HepG2 (cell line): ENCODE measurements around the gene ABHD17C. TPM values are rescaled to one million over a fixed set of nuclear protein-coding genes. Genes with fewer than 3 reads are reported as not detected.

ENCODE experiments used
- ADNP ChIP-seq: sonication (generic); formaldehyde crosslinking; IDR thresholded peaks from 2 replicates; pipeline ENCODE4 v1.4.0; 2020; ENCODE audit warnings: missing genetic modification reagents
- AGO2 ChIP-seq: fragments of 200-400 bp; formaldehyde crosslinking; optimal IDR thresholded peaks from 2 replicates; pipeline ENCODE3; 2017; ENCODE audit warnings: mild to moderate bottlenecking, low read depth, low read length, moderate library complexity
- ARID5B ChIP-seq: IDR thresholded peaks from 2 replicates; pipeline ENCODE4 v1.4.0; 2020; ENCODE audit warnings: mild to moderate bottlenecking, missing genetic modification reagents
- EP300 ChIP-seq, 3 experiments: sonication (generic) in 1 of 3; formaldehyde crosslinking in 1 of 3; IDR thresholded peaks; 2 replicates each; pipeline versions ENCODE4 v1.5.1 to v1.6.1; 2011 to 2020; ENCODE audit warnings: low read depth in 2 of 3, low read length in 2 of 3, borderline replicate concordance in 1 of 3, improper control_type of control experiment in 1 of 3, mild to moderate bottlenecking in 1 of 3, missing genetic modification reagents in 1 of 3, moderate library complexity in 1 of 3
- MAFK ChIP-seq, 2 experiments: IDR thresholded peaks in 1 of 2; conservative IDR thresholded peaks in 1 of 2; 2 replicates each; pipeline ENCODE4 v1.6.1; 2011; ENCODE audit warnings: improper control_type of control experiment in 2 of 2, low read length in 2 of 2
- MIXL1 ChIP-seq: IDR thresholded peaks from 2 replicates; pipeline ENCODE4 v1.6.1; 2016
- MTA1 ChIP-seq: sonication (generic); formaldehyde crosslinking; IDR thresholded peaks from 2 replicates; pipeline ENCODE4 v1.4.0; 2020; ENCODE audit warnings: missing genetic modification reagents, mild to moderate bottlenecking, borderline replicate concordance
- SATB2 ChIP-seq: sonication (generic); formaldehyde crosslinking; IDR thresholded peaks from 2 replicates; pipeline ENCODE4 v1.5.0; 2020; ENCODE audit warnings: missing genetic modification reagents
- TOE1 ChIP-seq: sonication (generic); formaldehyde crosslinking; IDR thresholded peaks from 2 replicates; pipeline ENCODE4 v1.4.0; 2020; ENCODE audit warnings: mild to moderate bottlenecking, missing genetic modification reagents
- ZBTB26 ChIP-seq: IDR thresholded peaks from 2 replicates; pipeline ENCODE4 v1.6.1; 2016; ENCODE audit warnings: missing compliant biosample characterization, missing genetic modification reagents, borderline replicate concordance
- ZFP82 ChIP-seq: sonication (generic); formaldehyde crosslinking; IDR thresholded peaks from 2 replicates; pipeline ENCODE4 v1.5.1; 2020; ENCODE audit warnings: mild to moderate bottlenecking, missing genetic modification reagents, borderline replicate concordance
- ZNF205 ChIP-seq: IDR thresholded peaks from 2 replicates; pipeline ENCODE4 v1.6.1; 2018; ENCODE audit warnings: missing biosample characterization, missing genetic modification reagents
- ZNF446 ChIP-seq: sonication (generic); formaldehyde crosslinking; IDR thresholded peaks from 2 replicates; pipeline ENCODE4 v1.5.0; 2020; ENCODE audit warnings: mild to moderate bottlenecking, missing genetic modification reagents
- ZNF792 ChIP-seq: IDR thresholded peaks from 2 replicates; pipeline ENCODE4 v1.6.1; 2016
- ZNF83 ChIP-seq: sonication (generic); formaldehyde crosslinking; IDR thresholded peaks from 2 replicates; pipeline ENCODE4 v1.4.0; 2020; ENCODE audit warnings: missing genetic modification reagents, mild to moderate bottlenecking, borderline replicate concordance
- polyA plus RNA-seq, 8 experiments: library from polyadenylated mRNA; depleted of rRNA in 3 of 8; stranded (reverse) in 7 of 8; unstranded in 1 of 8; fragments of >200 nt; fragmentation: Illumina TruSeq in 4 of 8; extraction: Trizol in 4 of 8; gene quantifications; 2 replicates each; pipeline versions ENCODE4 v1.2.1 to v1.2.3, GENCODE V29; 2011 to 2016; ENCODE audit warnings: low read depth in 4 of 8, missing spikeins in 1 of 8, mixed read lengths in 1 of 8; ENCODE audit not compliant: insufficient read depth in 1 of 8
- total RNA-seq, 5 experiments: library from RNA; depleted of rRNA; stranded (reverse); fragments of >200 nt; fragmentation: Illumina TruSeq; extraction: Trizol; gene quantifications; 2 replicates each; pipeline ENCODE4 v1.2.3, GENCODE V29; 2016; ENCODE audit warnings: low read depth in 1 of 5
- TF ChIP-seq, protein P1 (sequence below): IDR thresholded peaks from 2 replicates; pipeline ENCODE4 v1.6.1; 2016; ENCODE audit warnings: missing compliant biosample characterization, missing genetic modification reagents, borderline replicate concordance
- TF ChIP-seq, protein P2 (sequence below): sonication (generic); formaldehyde crosslinking; IDR thresholded peaks from 2 replicates; pipeline ENCODE4 v1.4.0; 2020; ENCODE audit warnings: missing genetic modification reagents, borderline replicate concordance
- TF ChIP-seq, protein P3 (sequence below): sonication (generic); formaldehyde crosslinking; IDR thresholded peaks from 2 replicates; pipeline ENCODE4 v1.4.0; 2020; ENCODE audit warnings: mild to moderate bottlenecking, missing genetic modification reagents

ABHD17C gene
- total and polyA plus RNA-seq, 2 of the 13 experiments (the other 11 are each of a cell fraction or from before 2014, with no cell fraction given) = 2.9 to 3.9 TPM

DNA sequence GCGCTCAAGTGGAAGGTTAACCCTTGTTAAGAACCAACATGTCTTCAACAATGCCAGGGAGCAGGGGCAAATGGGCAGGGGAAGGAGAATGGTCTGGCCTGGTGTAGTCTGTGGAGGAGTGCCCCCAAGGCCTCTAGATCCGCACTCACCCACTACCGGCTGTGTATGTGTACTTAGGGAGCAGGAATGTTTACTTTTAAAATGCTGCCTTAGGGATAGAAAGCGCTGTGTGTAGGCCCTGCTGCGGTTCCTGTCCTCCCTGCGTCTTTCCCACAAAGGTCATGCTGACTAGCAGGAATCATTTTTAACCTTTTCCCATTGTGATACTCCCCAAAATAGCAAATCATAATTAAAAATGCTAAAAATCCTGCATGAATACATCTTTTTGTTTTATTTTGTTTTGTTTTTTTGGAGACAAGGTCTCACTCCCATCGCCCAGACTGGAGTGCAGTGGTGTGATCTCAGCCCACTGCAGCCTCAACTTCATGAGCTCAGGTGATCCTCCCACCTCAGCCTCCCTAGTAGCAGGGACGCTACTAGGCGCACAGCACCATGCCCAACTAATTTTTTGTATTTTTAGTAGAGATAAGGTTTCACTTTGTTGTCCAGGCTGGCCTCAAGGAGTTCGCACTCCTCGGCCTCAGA is 48.2 kb downstream of the ABHD17C start (continued):
- TF ChIP-seq, protein P1, sequence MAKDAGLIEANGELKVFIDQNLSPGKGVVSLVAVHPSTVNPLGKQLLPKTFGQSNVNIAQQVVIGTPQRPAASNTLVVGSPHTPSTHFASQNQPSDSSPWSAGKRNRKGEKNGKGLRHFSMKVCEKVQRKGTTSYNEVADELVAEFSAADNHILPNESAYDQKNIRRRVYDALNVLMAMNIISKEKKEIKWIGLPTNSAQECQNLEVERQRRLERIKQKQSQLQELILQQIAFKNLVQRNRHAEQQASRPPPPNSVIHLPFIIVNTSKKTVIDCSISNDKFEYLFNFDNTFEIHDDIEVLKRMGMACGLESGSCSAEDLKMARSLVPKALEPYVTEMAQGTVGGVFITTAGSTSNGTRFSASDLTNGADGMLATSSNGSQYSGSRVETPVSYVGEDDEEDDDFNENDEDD (CRISPR knock-in tag) = no peak
- TF ChIP-seq ZNF446 (CRISPR knock-in tag) (no peak), MTA1 (CRISPR knock-in tag) (no peak), TOE1 (CRISPR knock-in tag) (no peak), ZBTB26 (CRISPR knock-in tag) (peak; percentile 48; the same call in 1 of the 2 replicates), MAFK (conservative IDR thresholded peaks at IDR 0.05 in 1 of 2, IDR thresholded peaks at IDR 0.05 in 1 of 2; ENCODE audit: low read length in 2 of 2) (0 out of 4 replicates have a peak, but pooled peaks of 1 of the 2 experiments have one; percentile 1), EP300 (IDR thresholded peaks at IDR 0.05; ENCODE audit: low read depth in 2 of 2, low read length in 2 of 2) (peak in 1 of 2 experiments; percentile 23; a peak in 1 of 4 replicates), EP300 (CRISPR knock-in tag; IDR thresholded peaks at IDR 0.05; ENCODE audit: borderline replicate concordance) (no peak), ARID5B (CRISPR knock-in tag) (peak; percentile 68; the same call in 1 of the 2 replicates), AGO2 (no peak), SATB2 (no peak), ZNF83 (no peak), ADNP (CRISPR knock-in tag) (no peak), ZFP82 (CRISPR knock-in tag) (no peak), ZNF792 (CRISPR knock-in tag) (peak; percentile 83; the same call in 1 of the 2 replicates), MIXL1 (CRISPR knock-in tag) (no peak), ZNF205 (CRISPR knock-in tag) (no peak)
- TF ChIP-seq, protein P2, sequence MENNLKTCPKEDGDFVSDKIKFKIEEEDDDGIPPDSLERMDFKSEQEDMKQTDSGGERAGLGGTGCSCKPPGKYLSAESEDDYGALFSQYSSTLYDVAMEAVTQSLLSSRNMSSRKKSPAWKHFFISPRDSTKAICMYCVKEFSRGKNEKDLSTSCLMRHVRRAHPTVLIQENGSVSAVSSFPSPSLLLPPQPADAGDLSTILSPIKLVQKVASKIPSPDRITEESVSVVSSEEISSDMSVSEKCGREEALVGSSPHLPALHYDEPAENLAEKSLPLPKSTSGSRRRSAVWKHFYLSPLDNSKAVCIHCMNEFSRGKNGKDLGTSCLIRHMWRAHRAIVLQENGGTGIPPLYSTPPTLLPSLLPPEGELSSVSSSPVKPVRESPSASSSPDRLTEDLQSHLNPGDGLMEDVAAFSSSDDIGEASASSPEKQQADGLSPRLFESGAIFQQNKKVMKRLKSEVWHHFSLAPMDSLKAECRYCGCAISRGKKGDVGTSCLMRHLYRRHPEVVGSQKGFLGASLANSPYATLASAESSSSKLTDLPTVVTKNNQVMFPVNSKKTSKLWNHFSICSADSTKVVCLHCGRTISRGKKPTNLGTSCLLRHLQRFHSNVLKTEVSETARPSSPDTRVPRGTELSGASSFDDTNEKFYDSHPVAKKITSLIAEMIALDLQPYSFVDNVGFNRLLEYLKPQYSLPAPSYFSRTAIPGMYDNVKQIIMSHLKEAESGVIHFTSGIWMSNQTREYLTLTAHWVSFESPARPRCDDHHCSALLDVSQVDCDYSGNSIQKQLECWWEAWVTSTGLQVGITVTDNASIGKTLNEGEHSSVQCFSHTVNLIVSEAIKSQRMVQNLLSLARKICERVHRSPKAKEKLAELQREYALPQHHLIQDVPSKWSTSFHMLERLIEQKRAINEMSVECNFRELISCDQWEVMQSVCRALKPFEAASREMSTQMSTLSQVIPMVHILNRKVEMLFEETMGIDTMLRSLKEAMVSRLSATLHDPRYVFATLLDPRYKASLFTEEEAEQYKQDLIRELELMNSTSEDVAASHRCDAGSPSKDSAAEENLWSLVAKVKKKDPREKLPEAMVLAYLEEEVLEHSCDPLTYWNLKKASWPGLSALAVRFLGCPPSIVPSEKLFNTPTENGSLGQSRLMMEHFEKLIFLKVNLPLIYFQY (CRISPR knock-in tag) = no peak
- TF ChIP-seq, protein P3, sequence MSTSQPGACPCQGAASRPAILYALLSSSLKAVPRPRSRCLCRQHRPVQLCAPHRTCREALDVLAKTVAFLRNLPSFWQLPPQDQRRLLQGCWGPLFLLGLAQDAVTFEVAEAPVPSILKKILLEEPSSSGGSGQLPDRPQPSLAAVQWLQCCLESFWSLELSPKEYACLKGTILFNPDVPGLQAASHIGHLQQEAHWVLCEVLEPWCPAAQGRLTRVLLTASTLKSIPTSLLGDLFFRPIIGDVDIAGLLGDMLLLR (CRISPR knock-in tag) = no peak
